B cell (primary cell): ENCODE data around the gene AHNAK. TPM values are rescaled to one million over a fixed set of nuclear protein-coding genes. Genes with fewer than 3 reads are reported as not detected.
A peak's percentile ranks its signal among the peaks of the same experiment; 100 is the strongest.

ENCODE experiments used
- ATAC-seq: fragments of 200-7000 bp; cut with Tn5 transposase; one replicate; pipeline ENCODE4 v1.10.0; 2021; ENCODE audit warnings: low read depth, mild to moderate bottlenecking, moderate number of reproducible peaks, moderate library complexity
- CTCF ChIA-PET: fragments of 350-600 bp; sonication (Branson Sonifier 250); formaldehyde crosslinking; loops from one replicate; lab custom pipeline; 2021; ENCODE audit warnings: antibody characterized with exemption, inconsistent platforms; lab: Charles Lee
- POLR2A ChIA-PET: fragments of 350-600 bp; sonication (Branson Sonifier 250); formaldehyde crosslinking; loops from one replicate; lab custom pipeline; 2021; ENCODE audit warnings: antibody characterized with exemption; lab: Charles Lee
- DNase-seq: peaks from one replicate; pipeline ENCODE4 v3.0.0; 2013
- H2AFZ ChIP-seq: 2 replicates; pipeline ENCODE4 v1.6.1; 2012; ENCODE audit warnings: mild to moderate bottlenecking, low read depth, low read length; ENCODE audit not compliant: insufficient read depth, poor library complexity, severe bottlenecking
- H3K27ac ChIP-seq, 2 donors: 1 replicate in 1 of 2; 2 replicates in 1 of 2; pipeline ENCODE4 v1.5.1; 2012 to 2013; ENCODE audit warnings: low read length in 2 of 2, mild to moderate bottlenecking in 2 of 2, moderate library complexity in 1 of 2
- H3K27me3 ChIP-seq, 4 experiments: fragments of 200-600 bp in 1 of 4; sonication (generic) in 1 of 4; replicated peaks in 1 of 4; 1 replicate in 2 of 4; 2 replicates in 2 of 4; pipeline versions ENCODE4 v1.6.1 to v1.7.0; 2013 to 2016; ENCODE audit warnings: low read length in 3 of 4, mild to moderate bottlenecking in 2 of 4, mixed read lengths in 1 of 4, moderate library complexity in 1 of 4; ENCODE audit not compliant: insufficient read depth in 4 of 4, control insufficient read depth in 3 of 4; ENCODE audit errors: control extremely low read depth in 1 of 4
- H3K36me3 ChIP-seq, 2 experiments: replicated peaks in 1 of 2; 1 replicate in 1 of 2; 2 replicates in 1 of 2; pipeline versions ENCODE4 v1.6.1 to v1.7.1; 2013; ENCODE audit warnings: low read length in 1 of 2; ENCODE audit not compliant: insufficient read depth in 2 of 2, control insufficient read depth in 1 of 2; ENCODE audit errors: control extremely low read depth in 1 of 2, extremely low read depth in 1 of 2
- H3K4me1 ChIP-seq, 2 donors: fragments of 200-600 bp in 1 of 2; sonication (generic) in 1 of 2; 1 replicate in 1 of 2; 2 replicates in 1 of 2; pipeline versions ENCODE4 v1.5.1 to v1.6.1; 2013 to 2017; ENCODE audit warnings: low read length in 2 of 2; ENCODE audit not compliant: control insufficient read depth in 2 of 2, insufficient read depth in 2 of 2
- H3K4me2 ChIP-seq: replicated peaks from 2 replicates; pipeline ENCODE3; 2012; ENCODE audit warnings: mild to moderate bottlenecking, low read depth, low read length; ENCODE audit not compliant: poor library complexity, severe bottlenecking
- H3K4me3 ChIP-seq, 5 experiments: fragments of 200-600 bp in 1 of 5; sonication (generic) in 1 of 5; 1 replicate in 3 of 5; 2 replicates in 2 of 5; pipeline versions ENCODE4 v1.5.1 to v1.7.0; 2011 to 2016; ENCODE audit warnings: low read length in 4 of 5, mild to moderate bottlenecking in 4 of 5, low read depth in 2 of 5, control low read depth in 1 of 5, moderate library complexity in 1 of 5; ENCODE audit not compliant: insufficient read depth in 1 of 5; ENCODE audit errors: control extremely low read depth in 1 of 5, extremely low read depth in 1 of 5
- H3K79me2 ChIP-seq: fragments of 200-600 bp; sonication (generic); one replicate; pipeline ENCODE4 v1.6.0; 2016; ENCODE audit warnings: low read length; ENCODE audit not compliant: control insufficient read depth, insufficient read depth
- H3K9ac ChIP-seq: fragments of 200-600 bp; sonication (generic); 2 replicates; pipeline ENCODE4 v1.6.1; 2017; ENCODE audit warnings: mild to moderate bottlenecking, low read length, moderate library complexity
- H3K9me3 ChIP-seq, 3 donors: one replicate each; pipeline versions ENCODE4 v1.6.1 to v1.7.1; 2013; ENCODE audit warnings: low read length in 2 of 3; ENCODE audit not compliant: control insufficient read depth in 2 of 3, insufficient read depth in 1 of 3; ENCODE audit errors: control extremely low read depth in 1 of 3
- H4K20me1 ChIP-seq: 2 replicates; pipeline ENCODE4 v1.6.0; 2012; ENCODE audit warnings: mild to moderate bottlenecking, low read length; ENCODE audit not compliant: insufficient read depth, control insufficient read depth, poor library complexity, severe bottlenecking
- H3K27ac Mint-ChIP-seq: one replicate; pipeline ENCODE4 v1.8.0; 2021; ENCODE audit warnings: mixed read lengths
- H3K27me3 Mint-ChIP-seq: one replicate; pipeline ENCODE4 v1.8.0; 2021; ENCODE audit warnings: mixed read lengths
- H3K4me1 Mint-ChIP-seq: one replicate; pipeline ENCODE4 v1.8.0; 2021; ENCODE audit warnings: mixed read lengths
- H3K4me3 Mint-ChIP-seq: one replicate; pipeline ENCODE4 v1.8.0; 2021; ENCODE audit warnings: mixed read lengths
- H3K9me3 Mint-ChIP-seq: one replicate; pipeline ENCODE4 v1.8.0; 2022; ENCODE audit warnings: mixed read lengths; ENCODE audit not compliant: insufficient read depth
- EZH2 ChIP-seq: IDR thresholded peaks from 2 replicates; pipeline ENCODE4 v1.6.1; 2012; ENCODE audit warnings: borderline replicate concordance, low read depth, mild to moderate bottlenecking, moderate library complexity, low read length; ENCODE audit not compliant: insufficient read depth, poor library complexity, severe bottlenecking
- WGBS: methylation state at CpG from one replicate; pipeline ENCODE4 v1.1.5; 2013; ENCODE audit warnings: missing lambda C conversion rate; ENCODE audit not compliant: insufficient coverage; 5-methylcytosine and 5-hydroxymethylcytosine counted together
- intact Hi-C: fragments of 100-400 bp; cut with micrococcal nuclease; formaldehyde crosslinking; loops from one replicate; pipeline ENCODE4 v1.10.0; 2022
- polyA plus RNA-seq: library from polyadenylated mRNA; depleted of rRNA; stranded (reverse); fragments of >200 nt; gene quantifications from 2 replicates; pipeline ENCODE4 v1.2.3, GENCODE V29; 2012
- total RNA-seq, 2 donors: library from RNA; stranded (reverse); fragments of 120-200 nt in 1 of 2; gene quantifications; 1 replicate in 1 of 2; 2 replicates in 1 of 2; pipeline versions ENCODE4 v1.2.3 to v1.2.4, GENCODE V29; 2013 to 2022
- TF ChIP-seq, protein P1 (sequence below): fragments of 200-600 bp; IDR thresholded peaks from one replicate; pipeline ENCODE4 v1.8.0; 2022; ENCODE audit warnings: antibody characterized with exemption, mild to moderate bottlenecking

AHNAK gene
- total and polyA plus RNA-seq, 2 donors (not counting 1 experiment from before 2014, with no cell fraction given): 63.7 to 229 TPM

DNA sequence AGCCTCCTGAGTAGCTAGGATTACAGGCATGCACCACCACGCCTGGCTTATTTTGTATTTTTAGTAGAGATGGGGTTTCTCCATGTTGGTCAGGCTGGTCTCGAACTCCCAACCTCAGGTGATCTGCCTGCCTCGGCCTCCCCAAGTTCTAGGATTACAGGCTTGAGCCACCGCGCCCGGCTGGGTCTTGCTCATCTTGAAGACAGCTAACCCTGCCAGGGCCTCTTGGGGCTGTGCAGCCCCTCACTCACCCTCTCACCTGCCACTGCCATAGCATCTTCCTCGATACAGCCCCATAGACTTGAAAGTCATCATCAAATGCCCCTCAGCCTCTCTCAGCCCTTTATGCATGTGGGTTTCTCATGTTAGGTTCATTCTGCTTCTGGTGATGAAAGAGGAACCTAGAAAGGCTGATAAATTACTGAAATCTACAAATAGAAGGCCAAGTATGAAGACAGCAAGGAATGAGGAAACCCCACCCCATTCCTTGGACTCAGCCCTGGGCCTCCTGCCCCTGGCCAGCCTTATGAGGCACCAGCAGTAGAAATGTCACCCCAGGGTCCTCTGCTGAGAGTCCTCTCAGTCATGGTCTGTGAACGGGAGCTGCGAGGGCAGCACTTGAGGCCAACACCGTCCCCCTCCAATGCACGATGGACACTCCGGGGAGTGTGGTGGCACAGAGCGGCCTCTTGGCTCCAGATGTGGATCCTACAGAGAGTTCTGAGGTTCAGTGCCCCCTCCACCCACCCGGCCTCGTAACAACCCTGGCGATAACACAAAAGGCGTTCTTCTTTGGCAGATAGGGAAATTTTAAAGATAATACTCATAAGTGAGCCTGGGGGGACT is 103.0 kb downstream of the AHNAK start:
- Histone ChIP-seq H2AFZ (peak overlapping the region; percentile 67), H3K9me3 (no peaks in the 10 kb centered on the region), H3K4me1 (peaks cover 24 to 29% of the 10 kb centered on the region in 2 donors), H3K27me3 (peaks cover 0 to 4% (median 0%) of the 10 kb centered on the region in 4 experiments), H3K27ac (peak overlapping the region; percentile 81 to 85), H3K4me3 (peak overlapping the region in 4 of 5 experiments; percentile 30 to 66 (median 60)), H3K4me2 (peak overlapping the region; percentile 82), H3K79me2 (no peaks in the 10 kb centered on the region), H4K20me1 (no peaks in the 10 kb centered on the region), H3K9ac (peak overlapping the region; percentile 59), H3K36me3 (no peaks in the 10 kb centered on the region)
- H3K9me3 Mint-ChIP-seq: no peaks in the 10 kb centered on the region
- peaks cover 5% of the 10 kb centered on the region for H3K27me3 Mint-ChIP-seq
- H3K27ac Mint-ChIP-seq: peak overlapping the region; percentile 98
- peaks cover 29% of the 10 kb centered on the region for H3K4me1 Mint-ChIP-seq
- intact Hi-C loops: loop anchor here (1.0 to 2.0 kb wide), 3 partner anchors 19 to 158 kb away; partner anchors contain the start of gene MTA2
- ChIA-PET POLR2A (interaction anchor here (0.6 to 1.0 kb wide), 4 partner anchors 21 to 438 kb away, joined by 3 to 5 read pairs (median 4); no protein-coding TSS in a partner anchor), CTCF (interaction anchor here (0.6 to 3.8 kb wide), 14 partner anchors 10 to 414 kb away, joined by 3 to 44 read pairs (median 4); no protein-coding TSS in a partner anchor)
- peak overlapping the region; percentile 94 for H3K4me3 Mint-ChIP-seq
- no peak for TF ChIP-seq EZH2
- TF ChIP-seq, protein P1, sequence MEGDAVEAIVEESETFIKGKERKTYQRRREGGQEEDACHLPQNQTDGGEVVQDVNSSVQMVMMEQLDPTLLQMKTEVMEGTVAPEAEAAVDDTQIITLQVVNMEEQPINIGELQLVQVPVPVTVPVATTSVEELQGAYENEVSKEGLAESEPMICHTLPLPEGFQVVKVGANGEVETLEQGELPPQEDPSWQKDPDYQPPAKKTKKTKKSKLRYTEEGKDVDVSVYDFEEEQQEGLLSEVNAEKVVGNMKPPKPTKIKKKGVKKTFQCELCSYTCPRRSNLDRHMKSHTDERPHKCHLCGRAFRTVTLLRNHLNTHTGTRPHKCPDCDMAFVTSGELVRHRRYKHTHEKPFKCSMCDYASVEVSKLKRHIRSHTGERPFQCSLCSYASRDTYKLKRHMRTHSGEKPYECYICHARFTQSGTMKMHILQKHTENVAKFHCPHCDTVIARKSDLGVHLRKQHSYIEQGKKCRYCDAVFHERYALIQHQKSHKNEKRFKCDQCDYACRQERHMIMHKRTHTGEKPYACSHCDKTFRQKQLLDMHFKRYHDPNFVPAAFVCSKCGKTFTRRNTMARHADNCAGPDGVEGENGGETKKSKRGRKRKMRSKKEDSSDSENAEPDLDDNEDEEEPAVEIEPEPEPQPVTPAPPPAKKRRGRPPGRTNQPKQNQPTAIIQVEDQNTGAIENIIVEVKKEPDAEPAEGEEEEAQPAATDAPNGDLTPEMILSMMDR: no peak
- ATAC-seq: peak; percentile 16
- WGBS: 69% methylated on average over 10 of the region's 17 CpGs
- peak; percentile 57 for DNase-seq
